Trophoblast cell (in vitro differentiated cells and primary cell): ENCODE results near the gene CBR3.
A peak's percentile ranks its signal among the peaks of the same experiment; 100 is the strongest.

ENCODE experiments used
- DNase-seq, 2 donors: peaks; one replicate each; pipeline ENCODE4 v3.0.0-alpha.2; 2016
- H2AFZ ChIP-seq: 2 replicates; pipeline ENCODE4 v1.6.1; 2013; ENCODE audit warnings: low read length, moderate library complexity, mild to moderate bottlenecking; ENCODE audit not compliant: insufficient read depth, poor library complexity
- H2AK5ac ChIP-seq: 2 replicates; pipeline ENCODE4 v1.6.1; 2013; ENCODE audit warnings: mild to moderate bottlenecking, low read length
- H2BK120ac ChIP-seq: 2 replicates; pipeline ENCODE4 v1.6.1; 2013; ENCODE audit warnings: low read length, mild to moderate bottlenecking, moderate library complexity; ENCODE audit not compliant: insufficient read depth, poor library complexity
- H2BK12ac ChIP-seq: 2 replicates; pipeline ENCODE4 v1.6.1; 2013; ENCODE audit warnings: mild to moderate bottlenecking, low read length, moderate library complexity
- H2BK5ac ChIP-seq: 2 replicates; pipeline ENCODE4 v1.6.1; 2013; ENCODE audit warnings: low read length, low read depth, moderate library complexity, mild to moderate bottlenecking; ENCODE audit not compliant: poor library complexity
- H3K14ac ChIP-seq: 2 replicates; pipeline ENCODE4 v1.6.1; 2013; ENCODE audit warnings: mild to moderate bottlenecking, low read length
- H3K18ac ChIP-seq: 2 replicates; pipeline ENCODE4 v1.6.1; 2013; ENCODE audit warnings: mild to moderate bottlenecking, low read length
- H3K23ac ChIP-seq: 2 replicates; pipeline ENCODE4 v1.6.1; 2013; ENCODE audit warnings: low read length
- H3K27ac ChIP-seq: 2 replicates; pipeline ENCODE4 v1.5.1; 2013; ENCODE audit warnings: low read depth, mild to moderate bottlenecking, inconsistent platforms, low read length, moderate library complexity
- H3K27me3 ChIP-seq: 2 replicates; pipeline ENCODE4 v1.6.1; 2013; ENCODE audit warnings: inconsistent platforms, mild to moderate bottlenecking, low read length, moderate library complexity; ENCODE audit not compliant: insufficient read depth
- H3K36me3 ChIP-seq, 2 experiments: 1 replicate in 1 of 2; 2 replicates in 1 of 2; pipeline ENCODE4 v1.6.1; 2013; ENCODE audit warnings: low read length in 2 of 2, mild to moderate bottlenecking in 2 of 2, moderate library complexity in 1 of 2; ENCODE audit not compliant: insufficient read depth in 2 of 2, control insufficient read depth in 1 of 2
- H3K4ac ChIP-seq: 2 replicates; pipeline ENCODE4 v1.6.1; 2013; ENCODE audit warnings: low read depth, mild to moderate bottlenecking, low read length, moderate library complexity
- H3K4me1 ChIP-seq, 2 experiments: 1 replicate in 1 of 2; 2 replicates in 1 of 2; pipeline ENCODE4 v1.6.1; 2013; ENCODE audit warnings: low read length in 2 of 2, mild to moderate bottlenecking in 2 of 2, moderate library complexity in 1 of 2; ENCODE audit not compliant: insufficient read depth in 2 of 2, control insufficient read depth in 1 of 2
- H3K4me2 ChIP-seq: 2 replicates; pipeline ENCODE4 v1.6.1; 2013; ENCODE audit warnings: inconsistent platforms, mild to moderate bottlenecking, low read length, moderate library complexity
- H3K4me3 ChIP-seq: 2 replicates; pipeline ENCODE4 v1.5.1; 2013; ENCODE audit warnings: mild to moderate bottlenecking, low read depth, low read length, inconsistent platforms
- H3K79me1 ChIP-seq: one replicate; pipeline ENCODE4 v1.6.1; 2013; ENCODE audit warnings: low read length
- H3K79me2 ChIP-seq: 2 replicates; pipeline ENCODE4 v1.6.1; 2013; ENCODE audit warnings: low read length, mild to moderate bottlenecking; ENCODE audit not compliant: control insufficient read depth, insufficient read depth, poor library complexity
- H3K9ac ChIP-seq: 2 replicates; pipeline ENCODE4 v1.6.1; 2013; ENCODE audit warnings: mild to moderate bottlenecking, low read length
- H3K9me3 ChIP-seq: 2 replicates; pipeline ENCODE4 v1.6.1; 2013; ENCODE audit warnings: low read depth, mild to moderate bottlenecking, control low read depth, inconsistent platforms, low read length; ENCODE audit not compliant: insufficient read depth
- H4K12ac ChIP-seq: 2 replicates; pipeline ENCODE4 v1.6.1; 2013; ENCODE audit warnings: low read depth, mild to moderate bottlenecking, low read length, moderate library complexity
- H4K8ac ChIP-seq: 2 replicates; pipeline ENCODE4 v1.6.1; 2013; ENCODE audit warnings: low read depth, mild to moderate bottlenecking, low read length, moderate library complexity
- H4K91ac ChIP-seq: one replicate; pipeline ENCODE4 v1.6.1; 2013; ENCODE audit warnings: low read depth, mild to moderate bottlenecking, low read length, moderate library complexity
- WGBS: extraction: QIAGEN DNeasy Blood & Tissue Kit; methylation state at CpG from one replicate; pipeline ENCODE4 v1.1.7; 2013; ENCODE audit warnings: missing lambda C conversion rate; ENCODE audit not compliant: insufficient read length, insufficient coverage; ENCODE audit errors: extremely low coverage; 5-methylcytosine and 5-hydroxymethylcytosine counted together

The CBR3 gene

DNA sequence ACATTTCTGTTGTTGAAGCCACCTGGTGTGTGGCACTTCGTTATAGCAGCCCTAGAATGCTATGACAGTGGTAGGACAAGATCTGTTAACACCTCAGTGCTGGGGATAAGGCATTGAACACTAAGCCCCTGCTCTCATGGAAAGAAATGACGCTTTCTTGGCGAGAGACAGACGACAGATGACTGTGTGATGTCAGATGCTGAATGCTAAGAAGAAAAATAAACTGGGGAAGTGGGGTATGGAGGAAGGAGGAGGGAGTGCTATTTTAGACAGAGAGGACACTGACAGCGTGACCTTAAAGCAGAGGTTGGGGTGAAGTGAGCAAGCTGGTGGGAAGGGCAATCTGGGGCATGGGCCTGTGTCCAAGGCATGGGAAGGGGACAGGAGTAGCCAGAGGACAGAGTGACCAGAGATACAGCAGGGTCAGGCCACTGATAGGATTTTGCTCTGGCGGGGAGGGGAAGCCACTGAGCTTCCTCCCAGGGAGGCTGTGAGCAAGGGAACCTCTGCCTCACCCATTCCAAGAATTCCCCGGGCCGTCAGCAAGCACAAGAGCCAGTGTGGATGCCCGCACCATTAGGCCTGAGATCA, 37.0 kb downstream of the CBR3 start:
- H3K14ac ChIP-seq = no peak overlapping the region
- no peak overlapping the region for H3K27ac ChIP-seq
- peaks cover 12 to 13% of the 10 kb centered on the region in 2 experiments for H3K4me1 ChIP-seq
- no peak overlapping the region for H3K4me3 ChIP-seq
- no CpG with 5 or more reads among the region's 9 CpGs for WGBS
- peaks cover 17 to 22% of the 10 kb centered on the region in 2 experiments for H3K36me3 ChIP-seq
- no peak overlapping the region for H3K23ac ChIP-seq
- H2BK5ac ChIP-seq = no peak overlapping the region
- no peak overlapping the region for H2AFZ ChIP-seq
- no peak overlapping the region for H4K8ac ChIP-seq
- H3K4me2 ChIP-seq = no peak overlapping the region
- H3K4ac ChIP-seq = no peak overlapping the region
- peaks cover 2% of the 10 kb centered on the region for H3K79me2 ChIP-seq
- no peak overlapping the region for H3K18ac ChIP-seq
- no peak overlapping the region for H3K9ac ChIP-seq
- H2BK120ac ChIP-seq = no peak overlapping the region
- DNase-seq = peak; percentile 88 to 90
- no peak overlapping the region for H4K12ac ChIP-seq
- H3K79me1 ChIP-seq = no peaks in the 10 kb centered on the region
- H3K9me3 ChIP-seq = peaks cover 5% of the 10 kb centered on the region
- no peak overlapping the region for H4K91ac ChIP-seq
- H3K27me3 ChIP-seq = no peaks in the 10 kb centered on the region
- H2AK5ac ChIP-seq = no peak overlapping the region
- H2BK12ac ChIP-seq = no peak overlapping the region

DNA sequence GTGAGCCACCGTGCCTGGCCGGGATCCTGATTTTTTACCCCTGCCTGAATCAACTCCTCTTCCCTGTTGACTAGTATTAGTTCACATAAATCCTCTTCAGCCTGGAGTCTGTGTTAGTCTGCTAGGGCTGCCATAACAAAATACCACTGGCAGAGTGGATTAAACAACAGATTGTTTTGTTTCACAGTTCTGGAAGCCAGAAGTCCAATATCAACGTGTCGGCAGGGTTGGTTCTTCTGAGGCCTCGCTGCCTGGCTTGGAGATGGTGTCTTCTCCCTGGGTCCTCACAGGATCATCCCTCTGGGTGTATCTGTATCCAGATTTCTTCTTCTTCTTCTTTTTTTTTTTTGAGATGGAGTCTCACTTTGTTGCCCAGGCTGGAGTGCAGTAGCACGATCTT, 39.9 kb downstream of the CBR3 start:
- Histone ChIP-seq H3K4me3 (no peak overlapping the region), H3K9me3 (peaks cover 2% of the 10 kb centered on the region), H3K79me1 (no peaks in the 10 kb centered on the region), H2BK12ac (no peak overlapping the region), H3K4ac (no peak overlapping the region), H3K18ac (no peak overlapping the region), H2BK5ac (no peak overlapping the region), H2AK5ac (no peak overlapping the region), H3K27me3 (no peaks in the 10 kb centered on the region), H3K27ac (no peak overlapping the region), H2BK120ac (no peak overlapping the region), H3K36me3 (peaks cover 7 to 15% of the 10 kb centered on the region in 2 experiments), H3K4me1 (peaks cover 9 to 13% of the 10 kb centered on the region in 2 experiments), H3K79me2 (peaks cover 2% of the 10 kb centered on the region), H4K12ac (no peak overlapping the region), H3K4me2 (no peak overlapping the region), H2AFZ (no peak overlapping the region), H3K14ac (no peak overlapping the region), H3K23ac (no peak overlapping the region), H4K91ac (no peak overlapping the region), H4K8ac (no peak overlapping the region), H3K9ac (no peak overlapping the region)
- WGBS = no CpG with 5 or more reads among the region's 6 CpGs
- DNase-seq = no peak

DNA sequence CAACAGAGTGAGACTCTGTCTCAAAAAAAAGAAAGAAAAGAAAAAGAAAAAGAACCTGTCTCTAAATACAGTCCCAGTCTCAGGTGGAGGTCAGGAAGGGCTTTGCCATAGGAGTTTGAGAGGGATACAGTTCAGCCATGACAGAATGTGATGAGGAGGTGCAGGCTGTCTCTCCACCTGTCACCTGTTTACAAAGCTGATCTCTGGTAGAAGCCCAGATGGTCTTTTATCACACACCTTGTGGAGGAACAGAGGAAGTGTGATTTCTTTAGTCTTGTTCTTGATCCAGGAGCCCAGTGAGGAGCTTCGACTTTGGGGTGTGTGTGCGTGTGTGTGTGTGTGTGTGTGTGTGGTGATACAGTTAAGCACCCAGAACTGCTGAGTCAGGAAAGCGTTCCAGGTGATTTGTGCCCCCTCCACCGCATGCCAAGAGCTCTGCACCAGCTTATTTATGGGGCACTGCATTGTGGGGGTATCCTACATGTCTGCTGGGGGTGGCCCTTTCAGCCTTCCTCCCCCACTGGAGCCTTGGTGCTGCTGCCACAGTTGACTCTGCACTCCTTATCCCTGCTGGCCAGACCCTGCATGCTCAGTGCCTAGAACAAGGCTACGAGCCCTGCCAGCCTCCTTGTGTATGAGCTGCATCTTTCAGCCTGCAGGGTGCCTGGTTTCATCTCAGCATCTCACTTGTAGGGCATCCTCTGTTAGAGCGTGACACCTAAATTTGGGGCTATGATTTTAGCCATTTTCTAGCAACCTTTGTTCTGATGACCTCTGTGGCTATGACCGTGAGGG, 41.1 kb downstream of the CBR3 start:
- peaks cover 2% of the 10 kb centered on the region for H3K79me2 ChIP-seq
- no peak overlapping the region for H3K9ac ChIP-seq
- no peak overlapping the region for H3K4me2 ChIP-seq
- no peak overlapping the region for H4K91ac ChIP-seq
- H2BK5ac ChIP-seq = no peak overlapping the region
- H3K79me1 ChIP-seq = no peaks in the 10 kb centered on the region
- peaks cover 5 to 12% of the 10 kb centered on the region in 2 experiments for H3K36me3 ChIP-seq
- H3K4me1 ChIP-seq = peaks cover 6 to 10% of the 10 kb centered on the region in 2 experiments
- no peak overlapping the region for H2BK120ac ChIP-seq
- H3K4me3 ChIP-seq = no peak overlapping the region
- H2AK5ac ChIP-seq = no peak overlapping the region
- no peak overlapping the region for H2AFZ ChIP-seq
- DNase-seq = no peak
- no peak overlapping the region for H3K23ac ChIP-seq
- WGBS = no CpG with 5 or more reads among the region's 7 CpGs
- no peak overlapping the region for H4K12ac ChIP-seq
- no peak overlapping the region for H3K14ac ChIP-seq
- no peak overlapping the region for H3K4ac ChIP-seq
- no peak overlapping the region for H2BK12ac ChIP-seq
- H3K27me3 ChIP-seq = no peaks in the 10 kb centered on the region
- no peak overlapping the region for H3K27ac ChIP-seq
- no peak overlapping the region for H3K18ac ChIP-seq
- H4K8ac ChIP-seq = no peak overlapping the region
- peaks cover 2% of the 10 kb centered on the region for H3K9me3 ChIP-seq

DNA sequence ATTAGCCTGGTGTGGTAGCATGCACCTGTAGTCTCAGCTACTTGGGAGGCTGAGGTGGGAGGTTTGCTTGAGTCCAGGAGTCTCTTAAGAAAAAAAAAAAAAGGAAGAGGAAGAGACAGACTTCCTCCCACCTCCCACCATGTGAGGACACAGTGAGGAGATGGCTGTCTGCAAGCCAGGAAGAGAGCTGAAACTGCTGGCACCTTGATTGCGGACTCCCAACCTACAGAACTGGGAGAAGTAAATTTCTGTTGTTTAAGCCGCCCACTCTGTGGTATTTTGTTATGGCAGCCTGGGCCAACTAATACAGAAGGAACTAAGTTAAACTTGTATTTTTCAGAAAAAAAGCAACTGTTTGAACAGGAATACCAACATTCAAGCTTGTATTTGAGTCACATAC, 43.5 kb downstream of the CBR3 start:
- Histone ChIP-seq H3K27me3 (no peaks in the 10 kb centered on the region), H3K79me2 (peaks cover 2% of the 10 kb centered on the region), H4K8ac (no peak overlapping the region), H3K9ac (no peak overlapping the region), H3K18ac (no peak overlapping the region), H2BK12ac (no peak overlapping the region), H3K4ac (no peak overlapping the region), H2AFZ (no peak overlapping the region), H3K9me3 (peaks cover 2% of the 10 kb centered on the region), H4K12ac (no peak overlapping the region), H3K27ac (no peak overlapping the region), H2BK5ac (no peak overlapping the region), H4K91ac (no peak overlapping the region), H3K4me2 (no peak overlapping the region), H3K14ac (no peak overlapping the region), H3K36me3 (peaks cover 3 to 10% of the 10 kb centered on the region in 2 experiments), H3K4me1 (peaks cover 4 to 6% of the 10 kb centered on the region in 2 experiments), H3K23ac (no peak overlapping the region), H3K79me1 (no peaks in the 10 kb centered on the region), H2BK120ac (no peak overlapping the region), H3K4me3 (no peak overlapping the region), H2AK5ac (no peak overlapping the region)
- DNase-seq = peak; percentile 46 to 67
- WGBS = no CpG with 5 or more reads among the region's 2 CpGs
